ENCODE measurements around the gene HCFC1R1.
A peak's percentile ranks its signal among the peaks of the same experiment; 100 is the strongest.

Gene HCFC1R1

GRCh38 chr16:2991566-2992261 lies 32.0 kb downstream of the HCFC1R1 start:
- DNase-seq = no peak

- no peak for DNase-seq
Observed at GRCh38 chr16:2990891-2991290, 32.9 kb downstream of the HCFC1R1 start.

- no peak for DNase-seq
Observed at GRCh38 chr16:2988590-2989099, 35.1 kb downstream of the HCFC1R1 start.

GRCh38 chr16:2987833-2988232 lies 35.9 kb downstream of the HCFC1R1 start:
- no peak for DNase-seq

- DNase-seq = no peak
Observed at GRCh38 chr16:2987286-2987685, 36.5 kb downstream of the HCFC1R1 start.

GRCh38 chr16:2986623-2987188 lies 37.0 kb downstream of the HCFC1R1 start:
- no peak for DNase-seq

- no peak for DNase-seq
Observed at GRCh38 chr16:2985893-2986355, 37.8 kb downstream of the HCFC1R1 start.

GRCh38 chr16:2985462-2985861 lies 38.3 kb downstream of the HCFC1R1 start:
- DNase-seq = no peak

- DNase-seq = peak; percentile 76 to 84
Observed at GRCh38 chr16:2983706-2984136, 40.0 kb downstream of the HCFC1R1 start.

GRCh38 chr16:2982402-2982801 lies 41.3 kb downstream of the HCFC1R1 start:
- DNase-seq = no peak

GRCh38 chr16:2981899-2982250 lies 41.9 kb downstream of the HCFC1R1 start:
- no peak for DNase-seq

GRCh38 chr16:2981177-2981898 lies 42.4 kb downstream of the HCFC1R1 start:
- no peak for DNase-seq

- DNase-seq = peak; percentile 96 to 98
Observed at GRCh38 chr16:2980227-2981176, 43.2 kb downstream of the HCFC1R1 start, which contains the start of gene PKMYT1. TSS of gene PKMYT1 (minus strand) at chr16:2980446. CDS start at chr16:2979657, 789 bp downstream.

GRCh38 chr16:2979669-2980226 lies 44.0 kb downstream of the HCFC1R1 start:
- no peak for DNase-seq

GRCh38 chr16:2977440-2977839 lies 46.3 kb downstream of the HCFC1R1 start:
- no peak for DNase-seq

- no peak for DNase-seq
Observed at GRCh38 chr16:2976673-2977072, 47.1 kb downstream of the HCFC1R1 start.

- DNase-seq = no peak
Observed at GRCh38 chr16:2976201-2976600, 47.5 kb downstream of the HCFC1R1 start.

- no peak for DNase-seq
Observed at GRCh38 chr16:2975161-2975795, 48.5 kb downstream of the HCFC1R1 start.

GRCh38 chr16:2974319-2975056 lies 49.3 kb downstream of the HCFC1R1 start:
- DNase-seq = no peak

- DNase-seq = no peak
Observed at GRCh38 chr16:2973605-2974318, 50.0 kb downstream of the HCFC1R1 start.
